Measurements from ENCODE around the gene SC5D.

Gene SC5D

DNA sequence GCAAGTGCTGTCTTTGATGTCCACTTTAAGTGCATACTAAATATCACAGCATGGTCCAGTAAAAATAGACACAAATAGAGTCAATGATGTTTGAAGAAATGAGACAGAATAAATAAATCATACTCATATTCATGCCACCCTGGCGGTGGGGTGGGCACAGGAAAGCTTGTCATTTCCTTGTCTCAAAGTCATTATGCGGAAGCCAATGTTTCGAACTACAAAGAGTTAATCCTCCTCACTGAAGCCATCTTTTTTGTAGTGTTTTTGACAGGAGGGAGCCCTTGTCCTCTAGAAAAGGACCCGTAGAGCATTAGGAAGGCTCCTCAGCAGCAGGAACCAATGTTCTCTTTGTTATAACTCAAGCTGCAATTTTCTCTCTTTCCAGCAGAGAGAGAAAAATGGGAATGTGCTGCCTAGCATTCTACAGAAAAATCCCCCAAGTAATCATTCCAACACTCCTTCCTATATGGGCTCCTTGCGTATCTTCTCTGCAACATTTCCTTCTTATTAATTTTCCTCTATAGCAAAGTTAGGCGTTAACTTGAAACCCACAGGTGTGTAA lies 30.6 kb downstream of the SC5D start:
- Histone ChIP-seq H3K9ac (ENCODE audit: low read length) (no peak overlapping the region), H3K27ac (ENCODE audit: low read depth, low read length) (no peak overlapping the region), H3K27me3 (ENCODE audit: control insufficient read depth, insufficient read depth, low read length) (no peaks in the 10 kb centered on the region), H3K4me3 (ENCODE audit: low read length) (no peak overlapping the region), H3K4me1 (ENCODE audit: control insufficient read depth, insufficient read depth, low read length) (no peaks in the 10 kb centered on the region), H3K36me3 (ENCODE audit: control insufficient read depth, insufficient read depth, low read length) (no peaks in the 10 kb centered on the region)

DNA sequence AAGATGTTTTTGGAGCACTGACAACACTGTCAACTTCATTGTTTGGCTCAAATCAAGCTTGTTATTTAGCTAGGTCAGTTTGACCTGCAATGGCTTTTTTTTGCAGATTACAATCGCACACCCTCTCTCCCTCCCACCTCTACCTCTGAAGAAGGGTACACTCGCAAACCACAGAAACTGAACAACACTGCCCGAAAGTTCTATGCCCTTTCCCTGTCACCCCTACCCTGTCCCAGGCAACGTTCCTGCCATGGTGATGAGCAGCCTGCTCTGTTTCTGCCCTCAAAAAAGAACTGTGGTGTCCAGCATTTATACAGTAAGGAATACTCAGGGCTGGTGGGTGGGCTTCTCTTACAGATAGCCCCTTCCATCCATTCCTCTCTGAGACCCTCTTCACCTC lies 33.7 kb downstream of the SC5D start:
- no peak overlapping the region for H3K4me3 ChIP-seq (ENCODE audit: low read length)
- no peak overlapping the region for H3K9ac ChIP-seq (ENCODE audit: low read length)
- no peaks in the 10 kb centered on the region for H3K27me3 ChIP-seq (ENCODE audit: control insufficient read depth, insufficient read depth, low read length)
- no peaks in the 10 kb centered on the region for H3K36me3 ChIP-seq (ENCODE audit: control insufficient read depth, insufficient read depth, low read length)
- H3K4me1 ChIP-seq (ENCODE audit: control insufficient read depth, insufficient read depth, low read length), result no peaks in the 10 kb centered on the region
- no peak overlapping the region for H3K27ac ChIP-seq (ENCODE audit: low read depth, low read length)

DNA sequence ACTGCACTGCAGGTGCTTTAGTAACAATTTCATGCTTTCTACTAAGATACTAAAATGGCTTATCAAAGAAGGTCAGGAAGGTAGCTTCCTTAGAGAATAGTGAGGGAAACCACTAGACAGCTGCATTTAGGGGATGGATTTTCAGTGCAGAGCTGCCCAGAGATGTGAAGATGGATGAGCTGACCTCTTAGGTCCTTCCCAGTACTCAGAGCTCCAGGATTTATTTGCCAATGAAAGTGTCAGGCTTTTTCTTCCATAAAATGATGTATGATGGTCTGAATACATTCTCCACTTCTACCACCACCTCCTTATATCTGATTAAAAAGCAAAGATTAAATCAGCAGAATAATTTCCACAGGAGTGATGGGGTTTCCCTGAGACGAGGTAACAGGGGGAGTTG lies 35.0 kb downstream of the SC5D start:
- Histone ChIP-seq H3K4me1 (ENCODE audit: control insufficient read depth, insufficient read depth, low read length) (no peaks in the 10 kb centered on the region), H3K9ac (ENCODE audit: low read length) (no peak overlapping the region), H3K27me3 (ENCODE audit: control insufficient read depth, insufficient read depth, low read length) (no peaks in the 10 kb centered on the region), H3K4me3 (ENCODE audit: low read length) (no peak overlapping the region), H3K36me3 (ENCODE audit: control insufficient read depth, insufficient read depth, low read length) (no peaks in the 10 kb centered on the region), H3K27ac (ENCODE audit: low read depth, low read length) (no peak overlapping the region)

DNA sequence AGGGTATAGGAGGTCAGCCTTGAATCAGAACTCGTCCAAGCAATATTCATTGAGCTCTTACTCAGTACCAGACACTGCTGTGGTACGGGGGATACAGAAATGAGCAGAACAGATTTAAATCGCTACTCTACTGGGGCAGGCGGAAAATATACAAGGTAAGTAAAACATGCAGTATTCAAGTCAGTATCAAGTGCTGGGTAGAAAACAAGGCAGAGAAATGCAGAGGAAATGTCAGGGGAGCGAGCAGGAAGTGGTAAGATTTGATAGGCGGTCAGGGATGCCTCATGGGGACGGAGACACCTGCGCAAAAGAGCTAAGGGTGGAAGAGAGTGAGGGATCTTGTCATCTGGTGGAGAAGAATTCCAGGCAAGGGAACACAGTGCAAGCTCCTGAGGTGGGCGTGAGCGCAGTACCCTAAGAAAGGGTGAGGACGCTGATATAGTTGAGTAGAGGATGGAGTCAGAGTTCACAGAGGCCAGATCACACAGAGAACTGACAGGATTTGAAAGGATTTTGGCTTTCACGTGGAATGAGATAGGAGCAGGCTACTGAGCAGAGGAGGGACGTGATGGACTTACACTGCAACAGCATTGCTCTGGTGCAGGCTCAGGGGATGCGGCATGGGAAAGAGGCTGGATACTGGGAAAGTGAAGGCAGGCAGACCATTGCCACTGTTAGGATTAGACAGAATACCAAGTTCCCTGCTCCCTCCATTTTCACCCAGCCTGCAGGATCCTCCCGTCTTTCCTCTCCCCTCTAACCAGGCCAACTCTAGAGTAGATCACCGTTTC lies 35.8 kb downstream of the SC5D start:
- Histone ChIP-seq H3K4me1 (ENCODE audit: control insufficient read depth, insufficient read depth, low read length) (no peaks in the 10 kb centered on the region), H3K27ac (ENCODE audit: low read depth, low read length) (no peak overlapping the region), H3K4me3 (ENCODE audit: low read length) (no peak overlapping the region), H3K36me3 (ENCODE audit: control insufficient read depth, insufficient read depth, low read length) (no peaks in the 10 kb centered on the region), H3K27me3 (ENCODE audit: control insufficient read depth, insufficient read depth, low read length) (no peaks in the 10 kb centered on the region), H3K9ac (ENCODE audit: low read length) (no peak overlapping the region)

DNA sequence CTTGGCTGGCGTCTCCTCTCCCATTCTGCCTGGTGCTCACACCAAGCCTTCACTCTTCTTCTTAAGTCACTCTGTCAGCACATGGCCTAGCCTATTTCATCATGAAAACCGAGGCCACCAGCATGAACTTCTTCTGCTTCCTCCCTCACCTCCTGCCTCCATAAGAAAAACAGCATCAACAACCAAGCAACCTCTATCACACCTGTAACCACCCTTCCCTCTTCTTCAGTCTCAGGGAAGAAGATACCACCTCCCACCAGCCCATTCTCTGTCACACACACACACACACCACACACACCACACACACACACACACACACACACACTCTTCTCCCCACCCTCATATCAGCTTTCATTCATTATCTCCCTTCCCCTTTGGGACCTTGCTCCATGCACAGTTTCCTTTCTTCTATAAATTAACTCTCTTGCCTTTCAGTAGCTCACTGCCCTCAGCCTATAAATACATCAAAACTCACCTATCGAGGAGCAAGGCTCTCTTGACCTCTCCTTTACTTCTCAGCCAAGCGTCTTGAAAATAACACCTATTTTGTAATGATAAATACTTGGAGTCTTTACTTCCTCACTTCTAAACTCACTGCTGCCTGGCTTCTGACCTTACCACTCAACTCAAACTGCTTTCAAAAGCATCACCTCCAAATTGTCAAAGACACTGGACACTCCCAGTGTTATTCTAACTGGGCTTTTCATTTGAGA lies 36.6 kb downstream of the SC5D start:
- no peak overlapping the region for H3K27ac ChIP-seq (ENCODE audit: low read depth, low read length)
- no peak overlapping the region for H3K9ac ChIP-seq (ENCODE audit: low read length)
- H3K36me3 ChIP-seq (ENCODE audit: control insufficient read depth, insufficient read depth, low read length), result no peaks in the 10 kb centered on the region
- H3K4me1 ChIP-seq (ENCODE audit: control insufficient read depth, insufficient read depth, low read length), result no peaks in the 10 kb centered on the region
- H3K4me3 ChIP-seq (ENCODE audit: low read length), result no peak overlapping the region
- H3K27me3 ChIP-seq (ENCODE audit: control insufficient read depth, insufficient read depth, low read length), result no peaks in the 10 kb centered on the region

DNA sequence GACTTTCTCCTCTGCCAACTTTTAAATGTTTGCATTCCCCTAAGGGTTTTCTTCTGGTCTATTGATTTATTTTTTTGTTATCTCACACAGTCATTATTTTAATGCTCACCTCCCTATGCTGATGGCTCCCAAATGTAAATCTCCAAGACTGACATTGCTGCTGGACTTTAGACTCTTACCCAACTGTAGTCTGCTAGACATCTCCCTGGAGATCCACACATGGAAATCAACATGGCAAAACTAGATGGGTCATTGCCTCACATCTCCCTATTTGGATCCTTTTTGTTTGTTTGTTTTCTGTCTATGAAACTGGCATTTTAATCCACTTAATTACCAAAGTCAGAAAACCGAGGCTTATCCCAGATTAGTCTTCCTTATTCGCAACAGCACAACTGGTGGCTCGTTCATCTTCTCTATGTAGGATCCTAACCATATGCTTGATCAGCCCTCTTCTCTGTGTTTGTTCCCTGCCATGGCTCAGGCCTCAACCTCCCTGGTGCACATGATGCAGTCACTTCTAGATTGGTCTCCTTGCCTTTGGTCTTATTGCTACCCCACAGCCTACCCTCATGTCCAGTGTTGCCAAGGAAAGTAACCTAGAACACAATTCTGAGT lies 37.3 kb downstream of the SC5D start:
- no peaks in the 10 kb centered on the region for H3K4me1 ChIP-seq (ENCODE audit: control insufficient read depth, insufficient read depth, low read length)
- H3K27me3 ChIP-seq (ENCODE audit: control insufficient read depth, insufficient read depth, low read length), result no peaks in the 10 kb centered on the region
- H3K9ac ChIP-seq (ENCODE audit: low read length), result no peak overlapping the region
- no peaks in the 10 kb centered on the region for H3K36me3 ChIP-seq (ENCODE audit: control insufficient read depth, insufficient read depth, low read length)
- H3K4me3 ChIP-seq (ENCODE audit: low read length), result no peak overlapping the region
- no peak overlapping the region for H3K27ac ChIP-seq (ENCODE audit: low read depth, low read length)

DNA sequence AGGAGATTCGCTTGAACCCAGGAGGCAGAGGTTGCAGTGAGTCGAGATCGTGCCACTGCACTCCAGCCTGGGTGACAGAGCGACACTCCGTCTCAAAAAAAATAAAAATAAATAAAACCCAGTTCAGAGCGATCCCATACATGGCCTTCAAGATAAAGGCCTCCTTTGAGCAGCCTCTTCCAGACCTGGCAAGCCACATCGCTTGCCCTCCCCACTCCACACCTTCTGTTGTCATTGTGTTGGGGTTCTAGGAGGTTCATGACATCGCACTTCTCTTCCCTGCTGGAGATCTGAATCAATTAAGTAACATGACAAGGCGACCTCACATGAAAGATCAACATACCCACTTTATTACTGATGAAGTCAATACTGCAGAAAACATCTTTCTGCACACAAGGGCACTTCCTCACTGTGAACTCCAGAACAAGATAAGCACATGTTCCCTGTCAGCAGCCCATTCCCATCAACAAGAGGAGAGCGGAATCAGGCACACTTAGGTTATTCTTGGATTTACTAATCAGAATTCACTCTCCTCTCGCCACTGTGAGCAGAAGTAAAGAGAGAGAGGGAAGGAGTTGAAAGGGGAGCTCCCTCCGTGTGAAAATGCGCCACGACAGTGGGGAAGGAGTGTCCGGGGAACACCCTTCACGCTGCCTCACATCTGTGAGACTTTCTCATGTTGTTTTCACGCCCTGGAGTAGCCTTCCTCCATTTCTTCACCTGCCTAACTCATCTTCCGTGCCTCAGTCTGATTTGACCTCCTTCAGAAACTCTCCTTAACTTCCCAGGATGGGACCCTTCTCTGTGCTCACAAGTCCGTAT lies 38.3 kb downstream of the SC5D start:
- Histone ChIP-seq H3K27me3 (ENCODE audit: control insufficient read depth, insufficient read depth, low read length) (no peaks in the 10 kb centered on the region), H3K4me3 (ENCODE audit: low read length) (no peak overlapping the region), H3K4me1 (ENCODE audit: control insufficient read depth, insufficient read depth, low read length) (no peaks in the 10 kb centered on the region), H3K9ac (ENCODE audit: low read length) (no peak overlapping the region), H3K27ac (ENCODE audit: low read depth, low read length) (no peak overlapping the region), H3K36me3 (ENCODE audit: control insufficient read depth, insufficient read depth, low read length) (no peaks in the 10 kb centered on the region)

DNA sequence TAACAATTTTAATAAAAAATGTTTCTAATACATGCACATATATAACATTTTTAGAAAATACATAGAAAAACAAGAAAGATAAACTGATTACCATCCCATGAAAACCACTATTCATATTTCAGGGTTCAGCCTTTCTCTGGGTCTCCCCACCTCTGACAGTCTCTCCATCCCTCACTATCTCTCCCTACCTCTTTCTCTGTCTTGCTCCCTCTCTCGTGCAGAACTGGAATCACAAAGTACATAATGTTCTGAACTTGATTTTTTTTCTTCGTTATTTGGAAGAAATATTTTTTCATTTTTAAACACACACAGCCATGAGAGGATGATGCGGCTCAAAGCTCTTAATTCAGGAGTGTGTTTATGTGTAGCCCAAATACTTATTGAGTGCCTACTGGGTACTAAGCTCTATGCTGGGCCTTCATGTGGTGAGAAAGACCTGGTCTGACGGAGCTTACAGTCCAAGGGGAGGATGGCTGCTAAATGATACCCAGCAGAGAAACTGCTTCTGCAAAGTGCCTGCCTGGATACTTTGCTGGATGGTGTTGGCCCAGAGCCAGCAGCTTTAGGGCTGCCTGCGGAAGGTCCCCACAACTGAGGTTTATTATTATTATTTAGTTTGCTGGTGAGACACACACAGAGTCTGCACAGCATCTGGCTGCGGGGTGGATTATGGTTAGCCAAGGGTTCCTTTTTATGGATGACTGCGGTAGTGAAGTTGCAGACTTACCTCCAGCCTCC lies 42.6 kb downstream of the SC5D start:
- Histone ChIP-seq H3K27me3 (ENCODE audit: control insufficient read depth, insufficient read depth, low read length) (no peaks in the 10 kb centered on the region), H3K4me3 (ENCODE audit: low read length) (no peak overlapping the region), H3K4me1 (ENCODE audit: control insufficient read depth, insufficient read depth, low read length) (no peaks in the 10 kb centered on the region), H3K36me3 (ENCODE audit: control insufficient read depth, insufficient read depth, low read length) (no peaks in the 10 kb centered on the region), H3K27ac (ENCODE audit: low read depth, low read length) (no peak overlapping the region), H3K9ac (ENCODE audit: low read length) (no peak overlapping the region)

DNA sequence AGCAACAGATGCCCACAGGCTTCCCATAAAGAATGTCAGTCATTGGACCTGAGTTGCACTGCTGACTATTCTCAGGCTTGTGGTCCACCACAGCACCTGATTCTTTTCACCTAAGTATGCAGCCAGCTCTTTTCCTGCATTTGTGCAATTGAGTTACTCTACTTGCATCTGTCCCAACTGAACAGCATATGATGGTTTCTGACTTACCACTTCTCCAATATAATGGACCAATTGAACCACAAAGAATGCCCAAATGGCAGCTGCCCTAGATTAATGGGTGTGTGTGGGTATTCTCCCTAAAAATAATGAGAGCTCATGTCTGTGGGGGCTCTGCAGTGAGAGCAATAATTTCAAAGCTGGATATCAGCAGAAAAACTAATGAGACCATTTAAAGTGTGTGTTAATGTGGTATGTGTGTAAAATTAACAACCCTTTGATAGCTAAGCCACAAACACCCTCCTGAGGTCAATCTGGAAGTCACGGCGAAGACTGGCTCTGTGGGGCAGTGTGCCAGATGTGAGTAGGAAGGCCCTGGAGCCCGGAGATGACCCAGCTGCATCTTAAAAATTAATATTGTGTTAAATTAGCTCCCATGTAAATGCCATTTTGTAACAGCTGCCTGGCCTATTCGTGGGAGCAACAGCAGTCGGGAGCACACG lies 43.8 kb downstream of the SC5D start:
- no peaks in the 10 kb centered on the region for H3K27me3 ChIP-seq (ENCODE audit: control insufficient read depth, insufficient read depth, low read length)
- no peak overlapping the region for H3K9ac ChIP-seq (ENCODE audit: low read length)
- H3K4me1 ChIP-seq (ENCODE audit: control insufficient read depth, insufficient read depth, low read length), result no peaks in the 10 kb centered on the region
- no peaks in the 10 kb centered on the region for H3K36me3 ChIP-seq (ENCODE audit: control insufficient read depth, insufficient read depth, low read length)
- H3K27ac ChIP-seq (ENCODE audit: low read depth, low read length), result no peak overlapping the region
- H3K4me3 ChIP-seq (ENCODE audit: low read length), result no peak overlapping the region

DNA sequence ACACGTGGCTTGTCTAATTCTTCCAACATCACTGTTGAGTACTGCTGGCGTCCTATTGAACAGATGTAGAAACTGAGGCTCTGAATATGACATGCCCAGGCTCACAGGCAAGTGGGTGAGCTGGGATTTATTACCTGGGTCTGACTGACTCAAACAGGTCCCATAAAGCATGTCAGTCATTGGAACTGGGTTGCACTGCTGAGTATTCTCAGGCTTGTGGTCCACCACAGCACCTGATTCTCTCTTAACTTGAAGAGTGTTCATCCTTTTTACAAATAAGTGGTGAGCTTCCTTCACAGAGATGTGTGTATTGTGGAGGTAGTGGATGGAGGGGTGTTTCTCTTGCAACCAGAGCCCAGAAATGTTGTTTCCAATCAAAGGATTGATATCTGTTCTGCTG lies 44.5 kb downstream of the SC5D start:
- Histone ChIP-seq H3K27me3 (ENCODE audit: control insufficient read depth, insufficient read depth, low read length) (no peaks in the 10 kb centered on the region), H3K36me3 (ENCODE audit: control insufficient read depth, insufficient read depth, low read length) (no peaks in the 10 kb centered on the region), H3K4me1 (ENCODE audit: control insufficient read depth, insufficient read depth, low read length) (no peaks in the 10 kb centered on the region), H3K9ac (ENCODE audit: low read length) (no peak overlapping the region), H3K27ac (ENCODE audit: low read depth, low read length) (no peak overlapping the region), H3K4me3 (ENCODE audit: low read length) (no peak overlapping the region)

DNA sequence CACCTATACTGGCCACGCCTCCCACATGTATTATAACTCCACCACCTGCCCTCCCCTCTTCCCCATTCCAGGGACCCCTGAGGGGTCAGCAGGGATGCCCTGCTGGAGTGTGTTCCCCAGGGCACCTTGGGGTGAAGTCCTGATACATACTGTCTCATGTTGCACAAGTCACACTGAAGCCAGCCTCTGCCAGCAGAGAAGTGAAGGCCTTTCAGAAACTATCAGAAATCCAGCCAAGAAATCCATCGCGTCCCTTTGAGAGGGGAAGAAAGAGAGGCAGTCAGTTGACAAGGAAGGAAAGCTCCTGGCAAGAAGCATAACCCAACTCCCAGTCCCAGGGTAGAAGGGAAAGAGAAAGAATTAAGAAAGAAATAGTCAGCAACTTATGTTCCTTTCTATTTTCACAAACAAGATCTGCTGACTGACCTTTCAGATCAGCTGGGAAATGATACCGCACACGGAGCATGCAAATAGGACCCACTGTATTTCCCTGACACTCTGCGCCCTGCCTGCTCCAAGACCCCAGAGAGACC lies 45.2 kb downstream of the SC5D start:
- Histone ChIP-seq H3K27me3 (ENCODE audit: control insufficient read depth, insufficient read depth, low read length) (no peaks in the 10 kb centered on the region), H3K4me3 (ENCODE audit: low read length) (no peak overlapping the region), H3K36me3 (ENCODE audit: control insufficient read depth, insufficient read depth, low read length) (no peaks in the 10 kb centered on the region), H3K9ac (ENCODE audit: low read length) (no peak overlapping the region), H3K27ac (ENCODE audit: low read depth, low read length) (no peak overlapping the region), H3K4me1 (ENCODE audit: control insufficient read depth, insufficient read depth, low read length) (no peaks in the 10 kb centered on the region)
